Measurements from ENCODE around the gene APBA2. TPM values are rescaled to one million over a fixed set of nuclear protein-coding genes. Genes with fewer than 3 reads are reported as not detected.

APBA2 gene
- total RNA-seq, 2 experiments from 2014 or later: not detected

GRCh38 chr15:29126821-29127461, 241.2 kb downstream of the APBA2 start:
- H4K20me1 ChIP-seq (ENCODE audit: insufficient read depth, low read length): no peaks in the 10 kb centered on the region
- CTCF ChIA-PET (ENCODE audit: unreplicated experiment): no interaction called here
- no peaks in the 10 kb centered on the region for H3K36me3 ChIP-seq (ENCODE audit: insufficient read depth, low read length)
- no peak overlapping the region for H3K27ac ChIP-seq (ENCODE audit: low read depth, low read length, poor library complexity, severe bottlenecking)
- H3K4me3 ChIP-seq (ENCODE audit: low read depth, low read length, poor library complexity, severe bottlenecking): no peak overlapping the region
- H3K4me2 ChIP-seq (ENCODE audit: low read length): no peak overlapping the region
- TF ChIP-seq EZH2phosphoT487 (IDR thresholded peaks at IDR 0.05; ENCODE audit: borderline replicate concordance, low read depth, low read length) (no peak), CTCF (conservative IDR thresholded peaks at IDR 0.05; ENCODE audit: low read length) (0 out of 2 replicates have a peak, but pooled peaks have one; percentile 42)
- BruUV-seq (replicated peaks): no TSS peak
- no peak for DNase-seq (ENCODE audit: low spot score)
- POLR2A ChIA-PET: no interaction called here
- no peaks in the 10 kb centered on the region for H3K9me2 ChIP-seq (ENCODE audit: insufficient read depth, low read length)
- intact Hi-C loops (cut with micrococcal nuclease; ENCODE audit: unreplicated experiment): no loop called here
- H3K4me1 ChIP-seq (ENCODE audit: insufficient read depth, low read length, poor library complexity, severe bottlenecking): no peaks in the 10 kb centered on the region
- H3K79me2 ChIP-seq (ENCODE audit: insufficient read depth, low read depth, low read length): no peaks in the 10 kb centered on the region
- no peaks in the 10 kb centered on the region for H3K9me3 ChIP-seq (ENCODE audit: low read length)
- H2AFZ ChIP-seq (ENCODE audit: low read length): no peak overlapping the region

DNA sequence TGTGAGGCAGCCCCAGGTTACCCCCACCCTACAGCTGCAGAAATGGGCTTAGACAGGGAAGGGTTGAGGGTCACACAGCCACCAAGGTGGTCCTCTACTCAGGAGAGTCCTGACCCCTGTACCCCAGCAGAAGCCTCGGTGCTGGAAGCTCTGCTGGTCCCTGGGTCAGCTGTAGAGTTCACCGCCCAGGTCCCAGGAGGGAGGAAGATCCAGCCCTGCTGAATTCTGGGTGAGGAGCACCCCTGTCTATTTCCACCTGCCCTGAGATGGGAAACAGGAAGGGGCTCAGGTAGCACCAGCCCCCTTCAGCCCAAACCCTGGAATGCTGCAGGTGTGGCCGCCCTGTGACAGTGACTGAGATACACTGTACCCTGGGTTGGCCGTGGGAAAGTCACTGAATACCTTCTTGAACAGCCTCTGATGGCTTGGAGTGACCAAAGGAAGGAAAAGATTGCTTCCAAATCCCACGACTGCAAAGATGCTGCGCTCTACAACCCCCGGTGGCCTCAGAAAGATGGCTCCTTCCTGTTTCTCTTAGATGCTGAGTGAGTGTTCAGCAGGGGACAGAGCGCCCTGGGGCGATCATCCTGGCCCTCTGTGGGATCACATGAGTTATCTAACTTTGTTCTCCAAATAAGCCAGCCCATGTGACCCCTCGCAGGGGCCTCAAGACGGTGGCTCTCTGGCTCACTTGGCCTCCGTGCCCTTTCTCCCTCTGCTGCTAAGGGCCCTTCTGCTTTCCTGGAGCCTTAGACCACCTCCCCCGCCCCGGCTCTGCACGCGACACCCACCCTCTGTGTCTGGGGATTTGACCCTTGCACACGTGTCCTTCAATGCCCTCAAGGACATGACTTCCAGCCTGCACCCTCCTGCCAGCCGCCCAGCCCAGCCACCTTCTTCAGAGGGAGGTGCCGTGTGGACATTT, 242.0 kb downstream of the APBA2 start:
- DNase-seq (ENCODE audit: low spot score): no peak
- intact Hi-C loops (cut with micrococcal nuclease; ENCODE audit: unreplicated experiment): no loop called here
- BruUV-seq (replicated peaks): no TSS peak
- no peaks in the 10 kb centered on the region for H4K20me1 ChIP-seq (ENCODE audit: insufficient read depth, low read length)
- H3K4me3 ChIP-seq (ENCODE audit: low read depth, low read length, poor library complexity, severe bottlenecking): no peak overlapping the region
- no peaks in the 10 kb centered on the region for H3K4me1 ChIP-seq (ENCODE audit: insufficient read depth, low read length, poor library complexity, severe bottlenecking)
- TF ChIP-seq EZH2phosphoT487 (IDR thresholded peaks at IDR 0.05; ENCODE audit: borderline replicate concordance, low read depth, low read length) (no peak), CTCF (conservative IDR thresholded peaks at IDR 0.05; ENCODE audit: low read length) (no peak)
- H3K27ac ChIP-seq (ENCODE audit: low read depth, low read length, poor library complexity, severe bottlenecking): no peak overlapping the region
- H3K36me3 ChIP-seq (ENCODE audit: insufficient read depth, low read length): no peaks in the 10 kb centered on the region
- H3K79me2 ChIP-seq (ENCODE audit: insufficient read depth, low read depth, low read length): no peaks in the 10 kb centered on the region
- no peak overlapping the region for H2AFZ ChIP-seq (ENCODE audit: low read length)
- ChIA-PET CTCF (ENCODE audit: unreplicated experiment) (no interaction called here), POLR2A (no interaction called here)
- no peaks in the 10 kb centered on the region for H3K9me2 ChIP-seq (ENCODE audit: insufficient read depth, low read length)
- no peak overlapping the region for H3K4me2 ChIP-seq (ENCODE audit: low read length)
- H3K9me3 ChIP-seq (ENCODE audit: low read length): no peaks in the 10 kb centered on the region

GRCh38 chr15:29128671-29129070, 242.9 kb downstream of the APBA2 start:
- Histone ChIP-seq H3K36me3 (ENCODE audit: insufficient read depth, low read length) (no peaks in the 10 kb centered on the region), H3K9me2 (ENCODE audit: insufficient read depth, low read length) (no peaks in the 10 kb centered on the region), H3K4me2 (ENCODE audit: low read length) (no peak overlapping the region), H2AFZ (ENCODE audit: low read length) (no peak overlapping the region), H4K20me1 (ENCODE audit: insufficient read depth, low read length) (no peaks in the 10 kb centered on the region), H3K4me3 (ENCODE audit: low read depth, low read length, poor library complexity, severe bottlenecking) (no peak overlapping the region), H3K9me3 (ENCODE audit: low read length) (no peaks in the 10 kb centered on the region), H3K4me1 (ENCODE audit: insufficient read depth, low read length, poor library complexity, severe bottlenecking) (no peaks in the 10 kb centered on the region), H3K27ac (ENCODE audit: low read depth, low read length, poor library complexity, severe bottlenecking) (no peak overlapping the region), H3K79me2 (ENCODE audit: insufficient read depth, low read depth, low read length) (no peaks in the 10 kb centered on the region)
- CTCF ChIA-PET (ENCODE audit: unreplicated experiment): no interaction called here
- POLR2A ChIA-PET: interaction anchor here (0.7 kb wide), 1 partner anchor 35 kb away, joined by 3 read pairs; no protein-coding TSS in a partner anchor
- intact Hi-C loops (cut with micrococcal nuclease; ENCODE audit: unreplicated experiment): no loop called here
- no TSS peak for BruUV-seq (replicated peaks)
- no peak for DNase-seq (ENCODE audit: low spot score)
- TF ChIP-seq CTCF (conservative IDR thresholded peaks at IDR 0.05; ENCODE audit: low read length) (no peak), EZH2phosphoT487 (IDR thresholded peaks at IDR 0.05; ENCODE audit: borderline replicate concordance, low read depth, low read length) (no peak)

All from OCI-LY7 (cell line).